Right lobe of liver (tissue), 4 donors: Measurements from ENCODE around the gene MEGF9.

Experiments
- CTCF ChIP-seq, 4 donors: fragments of 200-600 bp in 3 of 4; fragments of 450-650 bp in 1 of 4; IDR thresholded peaks; one replicate each; pipeline versions ENCODE4 v1.5.1 to v1.8.0; 2016 to 2022; ENCODE audit warnings: antibody characterized with exemption in 4 of 4, mild to moderate bottlenecking in 2 of 4
- POLR2A ChIP-seq: fragments of 450-650 bp; IDR thresholded peaks from one replicate; pipeline ENCODE4 v1.6.1; 2017; ENCODE audit warnings: antibody characterized with exemption, mild to moderate bottlenecking
- donor health status: DM: no; HTN: no; CAD: no.
- donor health status: DM: no; HTN: no; CAD: no.
- donor health status: DM: no; HTN: yes; CAD: no.

- no peak for TF ChIP-seq CTCF (IDR thresholded peaks at IDR 0.05)
- no peak for TF ChIP-seq POLR2A
These were observed 40.8 kb upstream of the MEGF9 start for GRCh38 chr9:120755044-120755443.
